GM13977 (cell line): ENCODE results near the gene VMA21.

Source experiments
- DNase-seq: peaks from one replicate; pipeline ENCODE4 v3.0.0; 2012; ENCODE audit warnings: low spot score
- CTCF ChIP-seq: IDR thresholded peaks from 2 replicates; pipeline ENCODE4 v1.5.1; 2012; ENCODE audit warnings: mild to moderate bottlenecking, control low read depth; ENCODE audit not compliant: insufficient read depth; ENCODE audit errors: extremely low read depth, missing control alignments
- in situ Hi-C: fragments of 300-500 bp; cut with MboI; formaldehyde crosslinking; loops from one replicate; pipeline ENCODE4 v1.12.0; 2022; ENCODE audit warnings: low sequenced_read_pairs, low pct_unique_long_range_greater_than_20kb, mixed read lengths, inconsistent platforms; ENCODE audit not compliant: unreplicated experiment

Gene VMA21

GRCh38 chrX:151398346-151398745, 1.3 kb downstream of the VMA21 start:
- TF ChIP-seq CTCF: no peak
- no peak for DNase-seq
- in situ Hi-C loops: no loop called here

- in situ Hi-C loops: no loop called here
- no peak for TF ChIP-seq CTCF
- no peak for DNase-seq
These were observed 5.8 kb downstream of the VMA21 start for GRCh38 chrX:151402719-151403390.

- in situ Hi-C loops: no loop called here
- TF ChIP-seq CTCF: no peak
- no peak for DNase-seq
These were observed 19.6 kb downstream of the VMA21 start for GRCh38 chrX:151416579-151416978.

GRCh38 chrX:151419782-151420181, 22.8 kb downstream of the VMA21 start:
- in situ Hi-C loops: no loop called here
- no peak for TF ChIP-seq CTCF
- no peak for DNase-seq

- in situ Hi-C loops: no loop called here
- no peak for DNase-seq
- no peak for TF ChIP-seq CTCF
These were observed 27.5 kb downstream of the VMA21 start for GRCh38 chrX:151424505-151424904.

GRCh38 chrX:151448509-151448908, 51.5 kb downstream of the VMA21 start:
- no peak for DNase-seq
- in situ Hi-C loops: no loop called here
- TF ChIP-seq CTCF: no peak
